Astrocyte (in vitro differentiated cells and primary cell): ENCODE measurements around the gene CTCFL.

Source experiments
- EZH2 ChIP-seq: IDR thresholded peaks from 2 replicates; pipeline ENCODE4 v1.6.1; 2012; ENCODE audit warnings: mild to moderate bottlenecking, low read length, inconsistent platforms; ENCODE audit not compliant: insufficient read depth
- TF ChIP-seq, protein P1 (sequence below): IDR thresholded peaks from 2 replicates; pipeline ENCODE4 v1.5.1; 2011; ENCODE audit warnings: low read depth, mild to moderate bottlenecking, inconsistent platforms, low read length, moderate library complexity; ENCODE audit not compliant: insufficient read depth

DNA sequence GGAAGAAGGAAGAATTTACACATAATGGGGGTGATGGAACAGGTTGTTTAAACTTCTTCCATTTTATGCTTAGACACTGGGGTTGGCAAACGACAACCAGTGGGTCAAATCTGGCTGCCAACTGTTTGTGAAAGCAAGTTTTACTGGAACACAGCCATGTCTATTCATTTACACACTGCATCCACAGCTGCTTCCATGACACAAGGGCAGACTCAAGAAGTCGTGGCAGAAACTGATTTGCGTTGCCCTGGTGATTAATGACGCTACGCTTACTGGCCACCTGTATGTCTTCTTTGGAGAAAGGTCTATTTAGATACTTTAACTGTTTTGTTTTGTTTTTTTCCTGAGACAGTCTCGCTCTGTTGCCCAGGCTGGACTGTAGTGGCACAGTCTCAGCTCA, 19.0 kb downstream of the CTCFL start:
- TF ChIP-seq, protein P1, sequence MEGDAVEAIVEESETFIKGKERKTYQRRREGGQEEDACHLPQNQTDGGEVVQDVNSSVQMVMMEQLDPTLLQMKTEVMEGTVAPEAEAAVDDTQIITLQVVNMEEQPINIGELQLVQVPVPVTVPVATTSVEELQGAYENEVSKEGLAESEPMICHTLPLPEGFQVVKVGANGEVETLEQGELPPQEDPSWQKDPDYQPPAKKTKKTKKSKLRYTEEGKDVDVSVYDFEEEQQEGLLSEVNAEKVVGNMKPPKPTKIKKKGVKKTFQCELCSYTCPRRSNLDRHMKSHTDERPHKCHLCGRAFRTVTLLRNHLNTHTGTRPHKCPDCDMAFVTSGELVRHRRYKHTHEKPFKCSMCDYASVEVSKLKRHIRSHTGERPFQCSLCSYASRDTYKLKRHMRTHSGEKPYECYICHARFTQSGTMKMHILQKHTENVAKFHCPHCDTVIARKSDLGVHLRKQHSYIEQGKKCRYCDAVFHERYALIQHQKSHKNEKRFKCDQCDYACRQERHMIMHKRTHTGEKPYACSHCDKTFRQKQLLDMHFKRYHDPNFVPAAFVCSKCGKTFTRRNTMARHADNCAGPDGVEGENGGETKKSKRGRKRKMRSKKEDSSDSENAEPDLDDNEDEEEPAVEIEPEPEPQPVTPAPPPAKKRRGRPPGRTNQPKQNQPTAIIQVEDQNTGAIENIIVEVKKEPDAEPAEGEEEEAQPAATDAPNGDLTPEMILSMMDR, result no peak
- no peak for TF ChIP-seq EZH2
